Germinal center (tissue), 1 donor: ENCODE measurements around the gene OGFOD3.
"Not testable (repeated sequence)": the region's sequence is repeated elsewhere in the genome, so short reads cannot be mapped to it uniquely, and the experiment has no call there.

Experiments used
- DNase-seq: peaks from one replicate; pipeline ENCODE4 v3.0.0; 2012; ENCODE audit warnings: mixed read lengths, low spot score

The OGFOD3 gene

GRCh38 chr17:82373072-82373452 lies 45.3 kb downstream of the OGFOD3 start:
- DNase-seq: not testable (repeated sequence)

- DNase-seq: no peak
Observed at GRCh38 chr17:82372249-82373071, 45.9 kb downstream of the OGFOD3 start.

GRCh38 chr17:82371333-82372248 lies 46.8 kb downstream of the OGFOD3 start, which contains the start of gene UTS2R:
TSS of gene UTS2R (plus strand) at chr17:82371765. CDS start at chr17:82374325, 2,560 bp downstream.
- no peak for DNase-seq

- no peak for DNase-seq
Observed at GRCh38 chr17:82370471-82371332, 47.7 kb downstream of the OGFOD3 start.

- no peak for DNase-seq
Observed at GRCh38 chr17:82369211-82369610, 49.2 kb downstream of the OGFOD3 start.

- DNase-seq: no peak
Observed at GRCh38 chr17:82367724-82368524, 50.5 kb downstream of the OGFOD3 start.

GRCh38 chr17:82366749-82367148 lies 51.6 kb downstream of the OGFOD3 start:
- DNase-seq: no peak

GRCh38 chr17:82365606-82366295 lies 52.6 kb downstream of the OGFOD3 start:
- DNase-seq: no peak

- no peak for DNase-seq
Observed at GRCh38 chr17:82361885-82362633, 56.3 kb downstream of the OGFOD3 start.

GRCh38 chr17:82359451-82360074 lies 58.8 kb downstream of the OGFOD3 start:
- DNase-seq: not testable (repeated sequence)

- DNase-seq: no peak
Observed at GRCh38 chr17:82358465-82359350, 59.7 kb downstream of the OGFOD3 start, which contains the start of gene TEX19. TSS of gene TEX19 (plus strand) at chr17:82359247. CDS start at chr17:82362151, 2,904 bp downstream.

GRCh38 chr17:82357394-82357793 lies 61.0 kb downstream of the OGFOD3 start:
- no peak for DNase-seq

GRCh38 chr17:82356845-82357355 lies 61.5 kb downstream of the OGFOD3 start:
- no peak for DNase-seq

GRCh38 chr17:82355770-82356427 lies 62.5 kb downstream of the OGFOD3 start:
- no peak for DNase-seq

- no peak for DNase-seq
Observed at GRCh38 chr17:82354804-82355308, 63.5 kb downstream of the OGFOD3 start.

GRCh38 chr17:82353484-82353883 lies 64.9 kb downstream of the OGFOD3 start:
- no peak for DNase-seq
